HCT116 (cell line): ENCODE measurements around the gene CALD1. TPM values are rescaled to one million over a fixed set of nuclear protein-coding genes. Genes with fewer than 3 reads are reported as not detected.

Source experiments
- ATAC-seq: fragments of 200-7000 bp; cut with Tn5 transposase; 2 replicates; pipeline ENCODE4 v1.9.1; 2020; ENCODE audit warnings: mild to moderate bottlenecking, moderate library complexity
- BruUV-seq: library from RNA; stranded (reverse); fragments of 400-500 nt; replicated peaks from 2 replicates; lab custom pipeline; 2021; lab: Mats Ljungman, UMichigan
- CTCF ChIA-PET: fragments of 300-600 bp; sonication (Branson Sonifier 250); formaldehyde crosslinking; loops from one replicate; lab custom pipeline; 2021; ENCODE audit warnings: antibody characterized with exemption; lab: Charles Lee
- POLR2A ChIA-PET: fragments of 300-600, 350-600 bp; sonication (Branson Sonifier 250); formaldehyde crosslinking; loops from one replicate; lab custom pipeline; 2021; ENCODE audit warnings: antibody characterized with exemption; lab: Charles Lee
- RAD21 ChIA-PET, 2 experiments: fragments of 300-600 bp; sonication (Branson Sonifier 250); formaldehyde crosslinking; loops; one replicate each; lab custom pipeline; 2023; ENCODE audit warnings: low total read pairs in 2 of 2; ENCODE audit not compliant: uncharacterized antibody in 2 of 2, unreplicated experiment in 2 of 2, low non-redundant PET in 1 of 2; lab: Charles Lee
- DNase-seq: peaks from one replicate; pipeline ENCODE4 v3.0.0-alpha.2; 2010; ENCODE audit warnings: low read depth, low spot score
- H2AFZ ChIP-seq: fragments of 200-600 bp; shearing (Covaris generic), sonication (generic); 2 replicates; pipeline ENCODE4 v1.6.1; 2017; ENCODE audit warnings: low read depth, mixed run types, mixed read lengths, antibody characterized with exemption, low read length; ENCODE audit not compliant: poor library complexity, severe bottlenecking
- H3K27ac ChIP-seq: 2 replicates; pipeline ENCODE4 v1.5.1; 2012; ENCODE audit warnings: low read depth, low read length
- H3K27me3 ChIP-seq: fragments of 200-600 bp; sonication (generic); 2 replicates; pipeline ENCODE4 v1.6.1; 2016; ENCODE audit warnings: mixed run types, low read length, mixed read lengths; ENCODE audit not compliant: insufficient read depth
- H3K36me3 ChIP-seq, 2 experiments: fragments of 200-500 bp in 1 of 2; fragments of 200-600 bp in 1 of 2; sonication (Bioruptor generic) in 1 of 2; sonication (generic) in 1 of 2; 2 replicates each; pipeline versions ENCODE4 v1.5.1 to v1.6.1; 2014 to 2016; ENCODE audit warnings: low read length in 2 of 2, inconsistent platforms in 1 of 2, mixed read lengths in 1 of 2, mixed run types in 1 of 2; ENCODE audit not compliant: insufficient read depth in 2 of 2, control insufficient read depth in 1 of 2
- H3K4me1 ChIP-seq, 2 experiments: fragments of 200-600 bp in 1 of 2; sonication (generic) in 1 of 2; 2 replicates each; pipeline versions ENCODE4 v1.5.1 to v1.6.1; 2012 to 2017; ENCODE audit warnings: low read length in 2 of 2, inconsistent platforms in 1 of 2, mild to moderate bottlenecking in 1 of 2, mixed read lengths in 1 of 2, mixed run types in 1 of 2, moderate library complexity in 1 of 2; ENCODE audit not compliant: insufficient read depth in 2 of 2, control insufficient read depth in 1 of 2
- H3K4me2 ChIP-seq: fragments of 200-600 bp; sonication (generic); 2 replicates; pipeline ENCODE4 v1.6.1; 2017; ENCODE audit warnings: mixed run types, low read length, mixed read lengths
- H3K4me3 ChIP-seq, 2 experiments: fragments of 200-600 bp in 1 of 2; sonication (generic) in 1 of 2; replicated peaks in 1 of 2; 2 replicates each; pipeline ENCODE4 v1.5.1; 2011 to 2016; ENCODE audit warnings: low read length in 2 of 2, control low read depth in 1 of 2, low read depth in 1 of 2, mild to moderate bottlenecking in 1 of 2, mixed read lengths in 1 of 2, mixed run types in 1 of 2
- H3K79me2 ChIP-seq: fragments of 200-600 bp; sonication (generic); 2 replicates; pipeline ENCODE4 v1.6.1; 2017; ENCODE audit warnings: mild to moderate bottlenecking, mixed run types, low read length, moderate library complexity, mixed read lengths; ENCODE audit not compliant: insufficient read depth
- H3K9ac ChIP-seq: fragments of 200-600 bp; sonication (generic); 2 replicates; pipeline ENCODE4 v1.6.1; 2016; ENCODE audit warnings: low read length, mixed read lengths
- H3K9me2 ChIP-seq: fragments of 200-600 bp; sonication (generic), shearing (Covaris generic); 2 replicates; pipeline ENCODE4 v1.6.1; 2017; ENCODE audit warnings: mixed run types, mild to moderate bottlenecking, moderate library complexity; ENCODE audit not compliant: insufficient read depth
- H3K9me3 ChIP-seq, 2 experiments: fragments of 200-500 bp in 1 of 2; fragments of 200-600 bp in 1 of 2; sonication (Bioruptor generic) in 1 of 2; sonication (generic) in 1 of 2; 2 replicates each; pipeline ENCODE4 v1.6.1; 2014 to 2017; ENCODE audit warnings: low read length in 2 of 2, mixed read lengths in 2 of 2, inconsistent platforms in 1 of 2, low read depth in 1 of 2, mild to moderate bottlenecking in 1 of 2, mixed run types in 1 of 2, moderate library complexity in 1 of 2; ENCODE audit not compliant: control insufficient read depth in 1 of 2, insufficient read depth in 1 of 2
- H4K20me1 ChIP-seq: fragments of 200-600 bp; sonication (generic), shearing (Covaris generic); 2 replicates; pipeline ENCODE4 v1.6.1; 2017; ENCODE audit warnings: mixed run types, mild to moderate bottlenecking, moderate library complexity; ENCODE audit not compliant: insufficient read depth
- CBX3 ChIP-seq: IDR thresholded peaks from 2 replicates; pipeline ENCODE4 v1.6.1; 2012; ENCODE audit warnings: low read depth
- CEBPB ChIP-seq: IDR thresholded peaks from 2 replicates; pipeline ENCODE4 v1.6.1; 2012; ENCODE audit warnings: low read depth
- EGR1 ChIP-seq: IDR thresholded peaks from 2 replicates; pipeline ENCODE4 v1.6.1; 2012; ENCODE audit warnings: low read depth
- ELF1 ChIP-seq: IDR thresholded peaks from 2 replicates; pipeline ENCODE4 v1.6.1; 2012; ENCODE audit warnings: low read depth, borderline replicate concordance
- EZH2 ChIP-seq: fragments of 200-600 bp; sonication (generic); IDR thresholded peaks from 2 replicates; pipeline ENCODE4 v1.6.1; 2017; ENCODE audit warnings: antibody characterized with exemption, mixed run types
- FOSL1 ChIP-seq: IDR thresholded peaks from 2 replicates; pipeline ENCODE4 v1.6.1; 2012; ENCODE audit warnings: low read depth
- RAD21 ChIP-seq: IDR thresholded peaks from 2 replicates; pipeline ENCODE4 v1.6.1; 2012; ENCODE audit warnings: low read depth, mild to moderate bottlenecking
- SP1 ChIP-seq: IDR thresholded peaks from 2 replicates; pipeline ENCODE4 v1.6.1; 2012; ENCODE audit warnings: low read depth
- TCF7L2 ChIP-seq: IDR thresholded peaks from 2 replicates; pipeline ENCODE4 v1.7.0; 2011; ENCODE audit warnings: borderline replicate concordance, inconsistent platforms; ENCODE audit not compliant: insufficient read depth, insufficient read length; ENCODE audit errors: extremely low read depth
- YY1 ChIP-seq: IDR thresholded peaks from 2 replicates; pipeline ENCODE4 v1.6.1; 2011; ENCODE audit warnings: low read length, low read depth, moderate library complexity, mild to moderate bottlenecking; ENCODE audit not compliant: insufficient replicate concordance; ENCODE audit errors: extremely low read depth
- ZFX ChIP-seq: fragments of 450-650 bp; IDR thresholded peaks from 2 replicates; pipeline ENCODE4 v1.6.1; 2017
- ZNF274 ChIP-seq: fragments of 200-500 bp; sonication (Bioruptor generic); IDR thresholded peaks from 2 replicates; pipeline ENCODE4 v1.6.1; 2014; ENCODE audit warnings: mild to moderate bottlenecking, low read depth, low read length, inconsistent platforms
- intact Hi-C: fragments of 100-400 bp; cut with micrococcal nuclease; formaldehyde crosslinking; loops from 2 replicates; pipeline ENCODE4 v1.10.0; 2022
- total RNA-seq: library from RNA; stranded (reverse); gene quantifications from one replicate; pipeline ENCODE4 v1.2.1, GENCODE V29; 2021; ENCODE audit not compliant: unreplicated experiment
- TF ChIP-seq, protein P1 (sequence below): IDR thresholded peaks from 2 replicates; pipeline ENCODE4 v1.6.1; 2011; ENCODE audit warnings: mild to moderate bottlenecking, low read length, moderate library complexity; ENCODE audit not compliant: insufficient replicate concordance; ENCODE audit errors: extremely low read depth
- TF ChIP-seq, protein P2 (sequence below): IDR thresholded peaks from 2 replicates; pipeline ENCODE4 v1.6.1; 2012
- TF ChIP-seq, protein P3 (sequence below), 3 experiments: fragments of 200-600 bp in 1 of 3; sonication (generic) in 1 of 3; IDR thresholded peaks in 2 of 3; conservative IDR thresholded peaks in 1 of 3; 2 replicates each; pipeline ENCODE4 v1.5.1; 2012 to 2017; ENCODE audit warnings: low read depth in 2 of 3, low read length in 2 of 3, antibody characterized with exemption in 1 of 3, borderline replicate concordance in 1 of 3, control low read depth in 1 of 3, mild to moderate bottlenecking in 1 of 3, mixed read lengths in 1 of 3, mixed run types in 1 of 3, moderate library complexity in 1 of 3; ENCODE audit not compliant: insufficient read depth in 1 of 3
- TF ChIP-seq, protein P4 (sequence below): IDR thresholded peaks from 2 replicates; pipeline ENCODE4 v1.6.1; 2012

CALD1 gene
- total RNA-seq, 1 experiment from 2014 or later: 66.8 TPM

DNA sequence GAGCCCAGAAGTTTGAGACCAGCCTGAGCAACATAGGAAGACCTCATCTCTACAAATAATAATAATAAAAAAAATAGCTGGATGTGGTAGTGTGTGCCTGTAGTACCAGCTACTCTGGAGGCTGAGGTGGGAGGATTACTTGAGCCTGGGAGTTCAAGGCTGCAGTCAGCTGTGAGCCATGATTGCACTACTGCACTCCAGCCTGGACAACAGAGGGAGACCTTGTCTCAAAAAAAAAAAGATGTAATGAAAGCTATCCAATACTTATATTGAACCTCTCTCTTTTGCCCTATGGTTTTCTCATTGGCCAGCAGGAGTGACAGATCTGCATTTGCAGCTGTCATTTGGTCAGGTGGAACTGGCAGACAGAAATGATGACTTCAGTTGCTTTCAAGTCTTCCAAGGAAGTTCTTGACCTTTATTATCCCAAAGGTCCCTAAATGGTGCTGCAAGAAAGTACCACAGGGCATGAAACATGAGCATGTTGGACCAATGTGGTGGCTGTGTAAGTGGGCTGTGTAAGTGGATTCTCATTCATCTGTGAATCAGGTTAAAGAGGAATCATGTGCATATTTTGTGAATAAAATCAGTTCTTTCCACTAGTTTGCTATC, 99.4 kb downstream of the CALD1 start:
- Histone ChIP-seq H4K20me1 (no peaks in the 10 kb centered on the region), H3K4me2 (no peak overlapping the region), H3K27me3 (no peaks in the 10 kb centered on the region), H3K4me1 (peaks cover 0 to 7% of the 10 kb centered on the region in 2 experiments; a peak in 1 of 4 replicates), H3K4me3 (no peak overlapping the region), H3K79me2 (no peaks in the 10 kb centered on the region), H3K9ac (no peak overlapping the region), H3K36me3 (no peaks in the 10 kb centered on the region), H3K9me3 (no peaks in the 10 kb centered on the region), H3K9me2 (no peaks in the 10 kb centered on the region), H2AFZ (no peak overlapping the region), H3K27ac (no peak overlapping the region)
- DNase-seq (no peak), ATAC-seq (peak; percentile 67)
- POLR2A ChIA-PET: no interaction called here
- RAD21 ChIA-PET: interaction anchor here in 1 of 2 experiments (0.7 kb wide), 1 partner anchor 75 kb away, joined by 5 read pairs; no protein-coding TSS in a partner anchor
- no peak for TF ChIP-seq FOSL1
- TF ChIP-seq EGR1: no peak
- TF ChIP-seq, protein P1, sequence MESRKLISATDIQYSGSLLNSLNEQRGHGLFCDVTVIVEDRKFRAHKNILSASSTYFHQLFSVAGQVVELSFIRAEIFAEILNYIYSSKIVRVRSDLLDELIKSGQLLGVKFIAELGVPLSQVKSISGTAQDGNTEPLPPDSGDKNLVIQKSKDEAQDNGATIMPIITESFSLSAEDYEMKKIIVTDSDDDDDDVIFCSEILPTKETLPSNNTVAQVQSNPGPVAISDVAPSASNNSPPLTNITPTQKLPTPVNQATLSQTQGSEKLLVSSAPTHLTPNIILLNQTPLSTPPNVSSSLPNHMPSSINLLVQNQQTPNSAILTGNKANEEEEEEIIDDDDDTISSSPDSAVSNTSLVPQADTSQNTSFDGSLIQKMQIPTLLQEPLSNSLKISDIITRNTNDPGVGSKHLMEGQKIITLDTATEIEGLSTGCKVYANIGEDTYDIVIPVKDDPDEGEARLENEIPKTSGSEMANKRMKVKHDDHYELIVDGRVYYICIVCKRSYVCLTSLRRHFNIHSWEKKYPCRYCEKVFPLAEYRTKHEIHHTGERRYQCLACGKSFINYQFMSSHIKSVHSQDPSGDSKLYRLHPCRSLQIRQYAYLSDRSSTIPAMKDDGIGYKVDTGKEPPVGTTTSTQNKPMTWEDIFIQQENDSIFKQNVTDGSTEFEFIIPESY: no peak
- TF ChIP-seq EZH2: no peak
- TF ChIP-seq TCF7L2: no peak
- no peak for TF ChIP-seq CBX3
- TF ChIP-seq, protein P2, sequence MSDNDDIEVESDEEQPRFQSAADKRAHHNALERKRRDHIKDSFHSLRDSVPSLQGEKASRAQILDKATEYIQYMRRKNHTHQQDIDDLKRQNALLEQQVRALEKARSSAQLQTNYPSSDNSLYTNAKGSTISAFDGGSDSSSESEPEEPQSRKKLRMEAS: no peak
- TF ChIP-seq YY1: no peak
- TF ChIP-seq, protein P3, sequence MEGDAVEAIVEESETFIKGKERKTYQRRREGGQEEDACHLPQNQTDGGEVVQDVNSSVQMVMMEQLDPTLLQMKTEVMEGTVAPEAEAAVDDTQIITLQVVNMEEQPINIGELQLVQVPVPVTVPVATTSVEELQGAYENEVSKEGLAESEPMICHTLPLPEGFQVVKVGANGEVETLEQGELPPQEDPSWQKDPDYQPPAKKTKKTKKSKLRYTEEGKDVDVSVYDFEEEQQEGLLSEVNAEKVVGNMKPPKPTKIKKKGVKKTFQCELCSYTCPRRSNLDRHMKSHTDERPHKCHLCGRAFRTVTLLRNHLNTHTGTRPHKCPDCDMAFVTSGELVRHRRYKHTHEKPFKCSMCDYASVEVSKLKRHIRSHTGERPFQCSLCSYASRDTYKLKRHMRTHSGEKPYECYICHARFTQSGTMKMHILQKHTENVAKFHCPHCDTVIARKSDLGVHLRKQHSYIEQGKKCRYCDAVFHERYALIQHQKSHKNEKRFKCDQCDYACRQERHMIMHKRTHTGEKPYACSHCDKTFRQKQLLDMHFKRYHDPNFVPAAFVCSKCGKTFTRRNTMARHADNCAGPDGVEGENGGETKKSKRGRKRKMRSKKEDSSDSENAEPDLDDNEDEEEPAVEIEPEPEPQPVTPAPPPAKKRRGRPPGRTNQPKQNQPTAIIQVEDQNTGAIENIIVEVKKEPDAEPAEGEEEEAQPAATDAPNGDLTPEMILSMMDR (IDR thresholded peaks at IDR 0.05 in 2 of 3, conservative IDR thresholded peaks at IDR 0.05 in 1 of 3; ENCODE audit: borderline replicate concordance in 1 of 3, insufficient read depth in 1 of 3, low read depth in 2 of 3, low read length in 2 of 3): peak in 2 of 3 experiments; percentile 20 to 50; a peak in 2 of 6 replicates
- TF ChIP-seq ZNF274: no peak
- TF ChIP-seq, protein P4, sequence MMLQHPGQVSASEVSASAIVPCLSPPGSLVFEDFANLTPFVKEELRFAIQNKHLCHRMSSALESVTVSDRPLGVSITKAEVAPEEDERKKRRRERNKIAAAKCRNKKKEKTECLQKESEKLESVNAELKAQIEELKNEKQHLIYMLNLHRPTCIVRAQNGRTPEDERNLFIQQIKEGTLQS: no peak
- peak; percentile 71 for TF ChIP-seq RAD21
- no peak for TF ChIP-seq SP1
- TF ChIP-seq CEBPB: no peak
- no peak for TF ChIP-seq ZFX
- no peak for TF ChIP-seq ELF1
- no TSS peak for BruUV-seq
- CTCF ChIA-PET: interaction anchor here (0.7 to 1.1 kb wide), 2 partner anchors 64 to 75 kb away, joined by 3 read pairs; no protein-coding TSS in a partner anchor
- intact Hi-C loops: loop anchor here (5.0 kb wide), 1 partner anchor 63 kb away; no protein-coding TSS in a partner anchor
